ENCODE results near the gene RNF180. TPM values are rescaled to one million over a fixed set of nuclear protein-coding genes. Genes with fewer than 3 reads are reported as not detected.

The RNF180 gene
- total RNA-seq, 6 experiments from 2014 or later: 3.8 to 6.7 (median 6.0) TPM

DNA sequence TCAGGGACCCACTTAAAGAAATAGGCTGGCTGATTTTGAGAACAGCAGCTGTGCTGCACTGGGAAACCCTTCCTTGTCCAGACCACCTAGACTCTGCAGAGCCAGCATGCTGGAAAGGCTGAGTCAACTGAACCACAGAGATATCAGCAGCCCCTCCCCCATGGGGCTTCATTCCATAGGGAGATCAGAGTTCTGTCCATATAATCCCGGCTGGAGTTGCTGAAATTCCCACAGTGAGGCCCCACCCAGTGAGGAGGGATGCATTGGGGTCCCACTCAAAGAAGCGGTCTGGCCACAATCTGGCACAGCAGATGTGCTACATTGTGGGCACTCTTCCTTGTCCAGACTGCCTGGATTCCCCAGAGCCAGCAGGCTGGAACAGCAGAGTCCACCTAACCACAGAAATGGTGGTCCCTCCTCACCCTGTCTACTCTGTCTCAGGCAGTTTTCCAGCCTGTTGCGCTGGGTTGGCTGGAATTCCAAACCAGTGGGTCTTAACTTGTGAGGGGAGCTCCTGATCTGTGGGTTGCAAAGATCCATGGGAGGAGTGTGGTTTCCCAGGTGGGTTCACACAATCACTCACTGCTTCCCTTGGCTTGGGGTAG is 127.1 kb downstream of the RNF180 start:
- Histone ChIP-seq H3K4me1 (no peaks in the 10 kb centered on the region), H3K27me3 (no peaks in the 10 kb centered on the region), H3K36me3 (no peaks in the 10 kb centered on the region), H3K4me3 (no peak overlapping the region), H3K9me3 (no peaks in the 10 kb centered on the region), H3K27ac (no peak overlapping the region)
- WGBS (ENCODE audit: insufficient coverage, low coverage, low lambda C conversion rate, missing lambda C conversion rate): 100% methylated on average over 1 of the region's 3 CpGs
- no peak for TF ChIP-seq POLR2A (IDR thresholded peaks at IDR 0.05)
- TF ChIP-seq, protein P1, sequence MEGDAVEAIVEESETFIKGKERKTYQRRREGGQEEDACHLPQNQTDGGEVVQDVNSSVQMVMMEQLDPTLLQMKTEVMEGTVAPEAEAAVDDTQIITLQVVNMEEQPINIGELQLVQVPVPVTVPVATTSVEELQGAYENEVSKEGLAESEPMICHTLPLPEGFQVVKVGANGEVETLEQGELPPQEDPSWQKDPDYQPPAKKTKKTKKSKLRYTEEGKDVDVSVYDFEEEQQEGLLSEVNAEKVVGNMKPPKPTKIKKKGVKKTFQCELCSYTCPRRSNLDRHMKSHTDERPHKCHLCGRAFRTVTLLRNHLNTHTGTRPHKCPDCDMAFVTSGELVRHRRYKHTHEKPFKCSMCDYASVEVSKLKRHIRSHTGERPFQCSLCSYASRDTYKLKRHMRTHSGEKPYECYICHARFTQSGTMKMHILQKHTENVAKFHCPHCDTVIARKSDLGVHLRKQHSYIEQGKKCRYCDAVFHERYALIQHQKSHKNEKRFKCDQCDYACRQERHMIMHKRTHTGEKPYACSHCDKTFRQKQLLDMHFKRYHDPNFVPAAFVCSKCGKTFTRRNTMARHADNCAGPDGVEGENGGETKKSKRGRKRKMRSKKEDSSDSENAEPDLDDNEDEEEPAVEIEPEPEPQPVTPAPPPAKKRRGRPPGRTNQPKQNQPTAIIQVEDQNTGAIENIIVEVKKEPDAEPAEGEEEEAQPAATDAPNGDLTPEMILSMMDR (IDR thresholded peaks at IDR 0.05): no peak
- no peak for DNase-seq
- ATAC-seq: no peak
- intact Hi-C loops (cut with DNase I): no loop called here

DNA sequence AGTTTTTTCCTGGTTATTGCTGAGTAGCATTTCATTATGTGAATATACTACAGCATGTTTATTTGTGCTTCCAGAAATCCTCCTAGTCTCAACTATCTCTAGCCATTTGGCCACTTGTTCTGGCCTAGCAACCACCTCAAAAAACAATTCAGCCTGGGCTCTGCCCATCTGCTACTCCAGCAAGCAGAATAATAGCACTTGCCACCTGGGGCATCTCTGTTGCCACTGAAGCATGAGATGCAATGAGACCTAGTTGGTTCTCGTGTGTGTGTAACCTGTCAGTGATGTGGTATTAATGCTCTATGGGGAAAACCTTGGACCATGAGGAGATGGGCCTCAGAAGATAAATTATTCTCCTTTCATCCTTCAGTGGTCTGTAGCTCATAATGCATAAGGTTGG is 129.5 kb downstream of the RNF180 start:
- H3K4me1 ChIP-seq: no peaks in the 10 kb centered on the region
- intact Hi-C loops (cut with DNase I): no loop called here
- H3K27me3 ChIP-seq: no peaks in the 10 kb centered on the region
- no peaks in the 10 kb centered on the region for H3K36me3 ChIP-seq
- no peak overlapping the region for H3K27ac ChIP-seq
- TF ChIP-seq, protein P1 (IDR thresholded peaks at IDR 0.05): no peak
- no peak for TF ChIP-seq POLR2A (IDR thresholded peaks at IDR 0.05)
- no peak overlapping the region for H3K4me3 ChIP-seq
- no peak for ATAC-seq
- no peak for DNase-seq
- 100% methylated on average over 1 of the region's 1 CpG for WGBS (ENCODE audit: insufficient coverage, low coverage, low lambda C conversion rate, missing lambda C conversion rate)
- H3K9me3 ChIP-seq: no peaks in the 10 kb centered on the region

DNA sequence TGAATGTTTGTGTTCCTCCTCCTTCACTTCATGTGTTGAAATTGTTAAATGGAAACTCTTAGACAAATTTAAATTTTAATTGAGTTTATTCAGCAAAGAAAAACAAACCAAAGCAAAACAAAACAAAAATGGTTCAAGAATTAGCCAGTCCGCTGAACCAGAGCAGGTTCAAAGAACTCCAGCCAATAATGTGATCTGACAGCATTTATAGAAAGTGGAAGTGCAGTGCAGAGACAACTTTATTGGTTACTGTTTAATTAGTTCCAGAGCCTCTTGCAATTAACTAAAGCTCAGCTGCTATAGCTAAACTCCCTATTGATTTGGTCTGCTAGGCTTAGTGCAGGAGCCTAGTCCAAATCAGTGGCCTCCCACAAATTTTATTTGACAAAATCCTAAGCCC is 132.9 kb downstream of the RNF180 start:
- no peaks in the 10 kb centered on the region for H3K36me3 ChIP-seq
- DNase-seq (no peak), ATAC-seq (no peak)
- 88% methylated on average over 1 of the region's 1 CpG for WGBS (ENCODE audit: insufficient coverage, low coverage, low lambda C conversion rate, missing lambda C conversion rate)
- no peaks in the 10 kb centered on the region for H3K4me1 ChIP-seq
- no peaks in the 10 kb centered on the region for H3K27me3 ChIP-seq
- TF ChIP-seq POLR2A (IDR thresholded peaks at IDR 0.05): no peak
- TF ChIP-seq, protein P1 (IDR thresholded peaks at IDR 0.05): no peak
- intact Hi-C loops (cut with DNase I): no loop called here
- no peaks in the 10 kb centered on the region for H3K9me3 ChIP-seq
- H3K27ac ChIP-seq: no peak overlapping the region
- H3K4me3 ChIP-seq: no peak overlapping the region

DNA sequence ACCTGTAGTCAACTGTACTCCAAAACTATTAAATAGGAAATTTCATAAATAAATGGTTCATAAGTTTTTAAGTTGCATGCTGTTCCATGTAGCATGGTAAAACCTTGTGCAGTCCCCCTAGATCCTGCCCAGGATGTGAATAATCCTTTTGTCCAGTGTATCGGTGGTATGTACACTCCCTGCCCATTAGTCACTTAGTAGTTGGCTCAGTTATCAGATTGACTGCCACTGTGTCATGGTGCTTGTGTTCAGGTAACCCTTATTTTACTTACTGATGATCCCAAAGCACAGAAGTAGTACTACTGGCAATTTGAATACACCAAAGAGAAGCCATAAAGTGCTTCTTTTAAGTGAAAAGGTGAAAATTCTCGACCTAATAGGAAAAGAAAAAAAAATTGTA is 134.2 kb downstream of the RNF180 start:
- DNase-seq: no peak
- Histone ChIP-seq H3K9me3 (no peaks in the 10 kb centered on the region), H3K36me3 (no peaks in the 10 kb centered on the region), H3K27me3 (no peaks in the 10 kb centered on the region), H3K4me3 (no peak overlapping the region), H3K4me1 (no peaks in the 10 kb centered on the region), H3K27ac (no peak overlapping the region)
- intact Hi-C loops (cut with DNase I): no loop called here
- TF ChIP-seq, protein P1 (IDR thresholded peaks at IDR 0.05): no peak
- TF ChIP-seq POLR2A (IDR thresholded peaks at IDR 0.05): no peak
- ATAC-seq: no peak
- WGBS (ENCODE audit: insufficient coverage, low coverage, low lambda C conversion rate, missing lambda C conversion rate): 59% methylated on average over 2 of the region's 2 CpGs

DNA sequence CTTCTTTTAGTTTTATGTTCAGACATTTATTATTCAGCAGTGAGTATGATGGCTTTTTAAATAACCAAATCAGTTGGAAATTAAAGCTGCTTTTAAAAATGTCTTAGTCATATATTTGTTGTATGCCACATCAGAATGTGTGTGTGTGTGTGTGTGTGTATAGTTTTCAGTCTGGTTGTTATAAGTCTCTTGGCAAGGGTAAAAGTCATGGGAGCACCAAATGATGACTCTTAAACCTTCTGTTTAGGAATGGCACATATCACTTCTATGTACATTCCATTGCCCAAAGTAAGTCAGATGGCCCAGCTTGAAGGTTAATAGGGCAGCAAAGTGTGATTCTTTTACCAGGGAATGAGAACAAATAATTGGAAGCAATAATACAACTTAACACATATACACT is 135.9 kb downstream of the RNF180 start:
- no peak for ATAC-seq
- no peaks in the 10 kb centered on the region for H3K27me3 ChIP-seq
- H3K36me3 ChIP-seq: no peaks in the 10 kb centered on the region
- no peaks in the 10 kb centered on the region for H3K4me1 ChIP-seq
- TF ChIP-seq, protein P1 (IDR thresholded peaks at IDR 0.05): no peak
- no peak for TF ChIP-seq POLR2A (IDR thresholded peaks at IDR 0.05)
- no peaks in the 10 kb centered on the region for H3K9me3 ChIP-seq
- no peak overlapping the region for H3K4me3 ChIP-seq
- intact Hi-C loops (cut with DNase I): no loop called here
- no peak for DNase-seq
- no peak overlapping the region for H3K27ac ChIP-seq
